HG03378 (cell line): ENCODE measurements around the gene MCF2L2.

ENCODE experiments used
- ATAC-seq: cut with Tn5 transposase; IDR thresholded peaks from one replicate; pipeline ENCODE4 v1.9.1; 2021; ENCODE audit warnings: mild to moderate bottlenecking, moderate library complexity; ENCODE audit not compliant: unreplicated experiment

MCF2L2 gene

DNA sequence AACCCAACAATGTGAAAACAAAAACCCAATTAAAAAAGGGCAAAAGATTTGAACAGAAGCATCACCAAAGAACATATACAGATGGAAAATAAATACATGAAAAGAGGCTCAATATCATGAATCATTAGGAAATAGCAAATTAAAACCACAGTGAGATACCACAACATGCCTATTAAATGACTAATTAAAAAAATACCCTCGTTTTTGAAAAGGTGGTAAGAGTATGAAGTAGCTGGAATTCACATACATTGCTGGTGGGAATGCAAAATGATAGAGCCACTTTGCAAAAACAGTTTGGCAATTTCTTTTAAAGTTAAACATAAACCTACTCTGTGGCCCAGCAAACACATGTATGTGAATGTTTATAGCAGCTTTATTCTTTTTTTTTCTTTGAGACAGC lies 99.6 kb downstream of the MCF2L2 start:
- no peak for ATAC-seq

DNA sequence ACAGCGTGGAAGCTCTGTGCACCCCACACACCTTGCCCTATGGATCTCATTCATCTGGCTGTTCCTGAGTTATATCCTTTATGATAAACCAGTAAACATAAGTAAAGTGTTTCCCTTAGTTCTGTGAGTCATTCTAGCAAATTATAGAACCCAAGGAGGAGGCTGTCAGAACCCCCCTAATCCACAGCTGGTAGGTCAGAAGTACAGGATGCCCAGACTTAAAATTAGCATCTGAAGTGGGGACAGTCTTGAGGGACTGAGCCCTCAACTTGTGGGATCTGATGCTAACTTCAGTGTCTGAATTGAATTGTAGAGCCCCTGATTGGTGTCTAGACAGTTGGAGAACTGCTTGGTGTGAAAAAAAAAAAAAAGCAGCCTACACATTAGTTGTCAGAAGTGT lies 100.3 kb downstream of the MCF2L2 start:
- no peak for ATAC-seq

DNA sequence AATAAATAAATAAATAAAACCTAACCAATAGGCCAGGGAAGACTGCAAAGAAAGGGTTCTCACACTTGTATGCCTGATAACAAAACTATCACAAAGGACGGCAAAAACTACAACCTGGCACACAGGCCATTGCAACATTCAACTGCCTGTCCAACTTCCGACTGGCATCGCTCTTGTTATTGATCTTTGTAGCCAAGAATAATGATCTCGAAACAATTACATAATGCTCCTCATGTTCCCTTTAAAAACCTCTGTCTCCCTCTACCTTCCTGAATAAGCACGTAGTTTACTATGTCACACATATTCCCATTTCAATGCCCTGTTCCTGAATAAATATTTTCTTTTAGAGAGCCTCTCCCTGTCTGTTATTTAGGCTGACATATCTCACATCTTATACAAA lies 101.1 kb downstream of the MCF2L2 start:
- ATAC-seq: no peak

DNA sequence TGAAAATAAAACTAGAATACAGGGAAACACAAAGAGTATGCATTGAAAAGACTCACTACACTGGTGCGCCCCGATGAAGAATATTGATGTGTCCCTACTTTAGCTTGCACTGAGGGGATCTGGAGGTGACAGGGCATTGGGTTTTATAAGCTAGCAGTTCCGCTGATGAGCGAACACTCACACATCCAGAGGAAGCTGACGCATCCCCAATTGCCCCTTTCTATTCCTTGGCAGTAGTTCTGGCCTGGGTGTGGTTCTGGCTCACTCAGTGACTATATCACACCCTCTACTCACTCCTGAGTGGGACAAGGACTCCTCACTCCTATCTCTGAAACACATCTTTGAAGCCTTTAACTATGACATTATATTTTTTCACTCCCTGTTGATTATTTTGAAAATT lies 104.3 kb downstream of the MCF2L2 start:
- ATAC-seq: no peak

DNA sequence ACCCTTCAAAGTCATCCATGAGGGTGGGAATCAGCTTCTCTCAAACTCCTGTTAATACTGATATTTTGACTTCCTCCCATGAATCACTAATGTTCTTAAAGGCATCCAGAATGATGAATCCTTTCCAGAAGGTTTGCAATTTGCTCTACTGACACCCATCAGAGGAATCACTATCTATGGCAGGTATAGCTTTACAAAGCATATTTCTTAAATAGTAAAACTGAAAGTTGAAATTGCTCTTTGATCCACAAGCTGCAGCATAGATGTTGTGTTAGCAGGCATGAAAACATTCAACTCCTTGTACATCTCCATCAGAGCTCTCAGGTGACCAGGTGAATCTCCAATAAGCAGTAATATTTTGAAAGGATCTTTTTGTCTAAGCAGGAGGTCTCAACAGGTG lies 109.0 kb downstream of the MCF2L2 start:
- ATAC-seq: no peak

DNA sequence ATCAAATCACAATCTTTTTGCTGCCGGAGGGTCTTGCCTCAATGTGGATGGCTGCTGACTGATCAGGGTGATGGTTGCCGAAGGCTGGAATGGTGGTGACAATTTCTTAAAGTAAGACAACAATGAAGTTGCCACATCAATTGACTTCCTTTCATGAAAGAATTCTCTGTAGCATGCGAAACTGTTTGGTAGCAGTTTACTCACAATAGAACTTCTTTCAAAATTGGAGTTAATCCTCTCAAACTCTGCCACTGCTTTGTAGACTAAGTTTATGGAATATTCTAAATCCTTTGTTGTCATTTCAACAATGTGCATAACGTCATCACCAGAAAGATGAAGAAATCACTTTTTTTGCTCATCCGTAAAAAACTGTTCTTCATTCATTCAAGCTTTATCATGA lies 109.5 kb downstream of the MCF2L2 start:
- no peak for ATAC-seq

DNA sequence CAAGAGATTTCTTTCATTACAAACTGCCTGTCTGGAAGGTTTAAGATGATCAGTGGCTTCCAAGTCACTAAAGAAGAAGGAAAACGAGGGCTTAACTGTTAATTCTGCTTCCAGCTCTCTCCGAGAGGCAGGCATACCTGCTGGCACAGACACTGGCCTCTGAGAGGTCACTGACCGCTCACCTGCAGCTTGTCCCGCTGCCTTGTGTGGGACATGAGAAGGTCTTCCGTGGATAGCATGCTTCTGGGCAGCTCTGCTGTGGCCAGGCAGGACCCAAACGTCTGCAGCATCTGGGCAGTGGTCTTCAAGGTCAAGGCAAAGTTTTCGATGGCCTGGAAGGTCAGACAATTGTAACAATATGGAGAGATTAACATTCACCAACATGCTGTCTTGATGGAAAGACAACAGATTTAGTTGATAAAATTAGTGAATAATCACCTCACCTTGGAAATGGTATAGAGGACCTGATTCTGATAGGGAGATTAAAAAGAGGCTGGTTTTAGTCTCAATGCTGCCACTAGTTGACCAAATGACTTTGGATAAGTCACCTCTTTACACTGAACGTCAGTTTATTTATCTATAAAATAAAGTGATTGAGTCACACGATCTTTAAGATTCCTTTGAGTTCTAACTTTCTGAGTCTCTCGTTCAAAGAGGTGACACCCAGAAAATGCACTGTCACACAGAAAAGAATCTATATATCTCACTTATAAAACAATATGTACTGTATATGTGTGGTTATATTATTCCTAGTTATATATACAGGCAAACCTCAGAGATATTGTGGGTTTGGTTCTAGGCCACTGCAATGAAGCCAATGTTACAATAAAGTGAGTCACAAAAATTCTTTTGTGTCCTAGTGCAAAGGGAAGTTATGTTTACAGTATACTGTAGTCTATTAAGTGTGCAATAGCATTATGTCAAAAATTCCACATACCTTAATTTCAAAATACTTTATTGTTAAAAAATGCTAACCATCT lies 110.2 kb downstream of the MCF2L2 start:
- no peak for ATAC-seq

DNA sequence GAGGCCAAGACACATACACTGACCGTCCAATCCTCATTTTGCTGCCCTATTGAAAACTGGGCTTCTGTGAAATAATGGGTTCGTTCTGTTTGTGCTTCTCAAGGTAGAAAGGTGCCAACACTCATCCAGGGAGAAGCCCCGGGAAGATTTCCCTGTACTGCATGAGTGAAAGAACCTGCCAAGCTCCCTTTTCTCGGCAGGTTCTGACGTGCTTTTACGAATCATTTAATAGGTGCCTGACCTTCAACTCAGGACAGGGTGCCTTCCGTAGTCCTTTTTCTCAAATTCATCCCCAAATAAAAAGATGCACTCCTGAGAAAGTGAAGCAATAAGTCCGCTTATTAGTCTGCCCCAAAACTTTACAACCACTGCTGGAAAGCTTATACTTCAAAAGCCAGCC lies 111.1 kb downstream of the MCF2L2 start:
- ATAC-seq: no peak

DNA sequence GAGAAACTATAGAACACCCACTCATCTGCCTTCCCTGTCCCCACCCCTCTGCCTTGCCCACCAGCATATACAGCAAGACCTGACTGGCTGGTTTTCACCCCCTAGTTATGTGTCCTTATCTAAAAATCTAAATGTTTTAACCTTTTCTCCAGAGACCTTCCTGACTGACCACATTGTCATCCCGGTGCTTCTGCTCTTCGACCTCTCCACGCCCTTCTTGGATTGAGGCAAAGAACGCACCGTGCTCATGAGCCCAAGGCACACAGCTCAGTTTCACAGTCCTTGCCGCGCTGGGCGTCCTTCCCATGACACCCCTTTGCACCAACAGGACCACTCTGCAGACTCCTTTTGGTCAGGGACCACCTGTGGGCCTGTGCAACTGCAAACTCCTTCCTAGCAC lies 112.7 kb downstream of the MCF2L2 start:
- ATAC-seq: no peak

DNA sequence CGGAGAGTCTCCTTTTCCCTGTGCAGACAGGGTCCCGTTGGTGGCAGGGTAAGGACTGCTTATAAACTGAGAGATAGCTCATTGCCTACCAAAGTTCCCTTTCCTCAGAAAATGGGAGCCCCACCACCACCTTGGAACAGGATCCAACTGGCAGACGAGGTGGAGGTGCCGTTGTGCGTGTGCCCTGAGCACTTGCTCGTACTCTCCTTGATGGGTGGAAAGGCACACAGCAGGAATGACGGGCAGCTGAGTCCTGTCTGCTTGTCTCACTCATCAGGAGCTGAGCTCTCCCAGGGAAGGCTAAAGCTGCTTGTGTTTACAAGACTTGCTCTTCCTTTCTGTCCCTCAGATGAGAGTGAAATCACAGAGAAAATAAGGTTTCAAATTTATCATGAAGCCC lies 114.7 kb downstream of the MCF2L2 start:
- no peak for ATAC-seq

DNA sequence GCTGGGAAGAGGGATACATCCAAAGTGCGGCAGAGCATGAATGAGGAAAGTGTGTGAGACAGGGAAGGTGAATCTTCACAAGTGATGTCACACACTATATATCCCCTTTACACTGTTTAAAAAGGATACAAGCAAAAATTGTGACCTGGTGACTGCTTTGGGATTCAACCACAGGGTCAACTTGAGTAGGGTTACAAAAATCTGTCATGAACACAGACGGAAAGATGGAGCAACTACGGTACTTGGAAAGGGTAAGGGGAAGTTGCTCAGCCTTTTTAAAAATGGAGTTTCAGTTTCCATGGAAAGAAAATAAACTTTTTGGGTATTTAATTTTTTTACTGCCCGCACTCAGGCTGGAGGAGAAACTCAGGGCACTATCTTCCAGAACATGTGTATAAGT lies 115.1 kb downstream of the MCF2L2 start:
- no peak for ATAC-seq

DNA sequence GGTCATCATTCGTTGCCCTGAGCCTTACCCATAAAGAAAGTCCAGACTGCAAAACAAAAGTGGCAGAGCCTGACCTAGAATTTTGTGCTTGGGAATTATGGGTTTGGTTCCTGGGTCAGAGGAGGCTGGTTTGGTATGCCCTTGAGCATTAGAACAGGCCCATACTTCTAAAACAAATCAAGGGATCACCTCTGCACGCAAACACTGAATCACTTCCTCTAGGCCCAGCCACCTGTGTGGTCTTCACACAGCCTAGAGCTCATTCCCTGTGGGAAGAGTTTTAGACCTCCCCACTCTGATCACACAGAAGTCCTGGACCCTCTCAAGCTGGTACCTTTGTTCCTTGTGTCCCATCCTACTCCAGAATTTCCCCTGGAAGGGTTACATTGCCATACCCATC lies 116.0 kb downstream of the MCF2L2 start:
- no peak for ATAC-seq

DNA sequence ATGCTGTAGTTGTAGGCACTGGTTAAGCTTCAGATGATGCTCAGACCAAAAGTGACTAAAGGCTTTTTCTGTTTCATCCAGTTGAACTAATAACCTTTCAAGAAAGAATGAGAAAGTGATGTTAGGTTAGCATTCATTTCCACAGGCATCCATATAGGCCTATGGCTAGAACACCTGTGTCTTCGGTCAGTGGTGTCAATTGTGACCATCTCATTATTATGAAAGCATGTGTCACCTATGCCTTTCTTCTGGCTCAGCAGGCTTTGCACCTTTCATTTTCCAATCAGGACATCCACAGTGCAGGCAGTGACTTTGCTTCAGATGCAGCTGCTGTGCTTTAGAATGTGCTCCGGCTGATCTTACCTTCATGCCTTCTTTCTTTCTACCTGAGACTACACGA lies 117.5 kb downstream of the MCF2L2 start:
- ATAC-seq: no peak

DNA sequence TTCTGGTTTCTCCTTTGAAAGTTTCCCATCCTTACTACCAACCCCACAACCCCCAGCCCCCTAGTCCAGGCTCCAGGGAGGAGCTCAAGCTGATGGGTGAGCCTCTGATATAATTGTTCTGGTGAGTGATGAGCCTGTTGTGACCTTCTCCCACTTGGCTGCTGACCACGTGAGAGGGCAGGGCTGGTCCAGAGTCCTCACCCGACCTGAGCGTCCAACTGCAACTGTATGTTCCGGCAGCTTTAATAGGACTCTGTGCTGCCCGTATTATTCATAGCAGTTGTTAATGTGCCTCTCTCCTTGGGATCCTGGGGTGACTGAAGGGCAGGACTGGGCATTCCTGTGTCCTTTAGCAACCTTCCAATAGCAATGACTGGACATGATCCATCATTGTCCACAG lies 119.1 kb downstream of the MCF2L2 start:
- no peak for ATAC-seq

DNA sequence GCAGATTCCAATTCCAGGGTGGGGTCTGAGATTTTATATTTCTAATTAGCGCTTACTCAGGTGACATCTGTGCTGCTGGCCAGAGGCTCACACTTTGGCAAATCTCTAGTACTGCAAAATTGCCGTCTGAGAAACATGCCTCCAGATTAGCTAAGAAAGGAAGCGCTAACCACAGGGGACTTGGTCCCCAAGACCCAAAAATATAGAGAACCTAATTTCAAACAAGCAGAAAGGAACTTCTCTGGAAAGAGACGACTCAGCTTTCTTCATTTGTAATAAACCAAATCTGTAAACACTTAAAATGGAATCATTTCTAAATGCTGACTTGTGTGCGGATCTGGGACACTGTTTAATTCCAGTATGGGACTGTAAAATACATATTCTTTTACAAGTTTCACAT lies 119.7 kb downstream of the MCF2L2 start:
- ATAC-seq: no peak

DNA sequence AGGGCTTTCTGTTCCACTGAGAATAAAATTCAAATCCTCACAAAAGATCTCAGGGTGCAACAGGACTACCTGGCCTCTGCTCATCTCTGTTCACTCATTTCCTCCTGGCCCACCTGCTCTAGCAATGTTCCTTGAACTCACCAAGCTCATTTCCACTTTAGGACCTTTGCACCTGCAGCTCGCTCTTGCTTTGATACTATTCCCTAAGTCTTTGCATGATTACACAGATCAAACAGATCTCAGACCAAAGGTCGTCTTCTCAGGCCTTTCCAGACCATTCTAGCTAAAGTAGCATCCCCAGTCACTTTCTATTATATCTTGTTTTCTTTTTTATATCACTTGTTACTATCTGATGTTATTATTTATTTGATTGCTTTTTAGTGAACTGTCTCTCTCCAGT lies 120.7 kb downstream of the MCF2L2 start:
- ATAC-seq: no peak

DNA sequence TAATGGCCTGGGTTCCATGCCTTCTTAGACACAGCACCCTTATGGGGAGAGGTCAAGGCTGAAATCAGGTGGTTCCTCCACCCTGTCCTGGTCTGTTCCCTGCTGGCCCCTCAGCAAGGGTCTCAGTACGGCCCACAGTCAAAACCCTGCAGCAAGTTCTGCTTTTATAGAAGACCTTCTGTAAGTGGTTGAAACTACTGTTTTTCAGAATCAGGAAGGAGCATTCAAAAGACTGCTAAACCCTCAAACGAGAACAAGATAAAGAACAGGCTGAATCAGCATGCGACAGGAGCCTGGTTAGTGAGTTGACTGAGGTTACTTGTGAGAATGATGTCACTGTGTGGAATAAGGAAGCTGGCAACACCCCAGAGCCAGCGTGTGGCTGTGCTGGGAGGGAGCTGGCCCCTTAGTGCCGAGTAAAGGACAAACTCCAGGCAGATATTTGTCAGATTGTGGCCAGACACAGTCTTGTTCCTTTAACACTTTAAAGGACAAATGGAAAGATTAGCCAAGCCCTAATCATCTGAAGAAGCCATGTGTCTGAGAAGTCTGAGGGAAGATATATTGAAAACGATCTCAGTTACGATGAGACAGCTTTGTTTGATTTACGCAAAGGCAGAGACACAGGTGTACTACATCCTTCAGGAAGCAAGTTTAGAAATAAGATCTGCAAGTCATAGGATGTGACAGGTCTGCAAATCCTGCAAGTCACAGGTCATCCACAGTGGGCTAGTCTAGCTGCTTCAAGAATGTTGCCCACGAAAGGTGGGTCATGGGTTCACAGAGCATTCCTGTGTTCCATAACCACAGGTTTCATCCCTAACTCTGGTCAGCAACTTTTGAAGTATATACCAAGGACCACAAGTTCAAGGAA lies 121.4 kb downstream of the MCF2L2 start:
- ATAC-seq: peak; percentile 68

DNA sequence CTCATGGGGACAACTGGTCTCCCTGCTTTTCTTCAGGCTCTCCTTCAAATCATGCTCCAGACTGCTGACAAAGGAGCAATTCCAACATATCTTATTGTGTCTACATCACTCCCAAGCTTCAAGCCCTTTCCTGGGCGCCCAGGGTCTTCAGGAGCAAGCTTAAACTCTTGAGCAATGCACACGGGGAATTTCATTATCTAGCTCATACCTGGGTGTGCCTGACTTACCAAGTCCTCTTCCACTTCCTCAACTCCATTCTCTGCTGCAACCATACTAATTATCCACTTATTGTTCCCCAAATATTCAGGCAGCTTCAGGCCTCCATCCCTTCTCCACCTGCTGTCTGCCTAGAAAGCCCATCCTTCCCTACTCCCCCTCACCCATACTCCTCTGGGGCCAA lies 124.7 kb downstream of the MCF2L2 start:
- ATAC-seq: no peak

DNA sequence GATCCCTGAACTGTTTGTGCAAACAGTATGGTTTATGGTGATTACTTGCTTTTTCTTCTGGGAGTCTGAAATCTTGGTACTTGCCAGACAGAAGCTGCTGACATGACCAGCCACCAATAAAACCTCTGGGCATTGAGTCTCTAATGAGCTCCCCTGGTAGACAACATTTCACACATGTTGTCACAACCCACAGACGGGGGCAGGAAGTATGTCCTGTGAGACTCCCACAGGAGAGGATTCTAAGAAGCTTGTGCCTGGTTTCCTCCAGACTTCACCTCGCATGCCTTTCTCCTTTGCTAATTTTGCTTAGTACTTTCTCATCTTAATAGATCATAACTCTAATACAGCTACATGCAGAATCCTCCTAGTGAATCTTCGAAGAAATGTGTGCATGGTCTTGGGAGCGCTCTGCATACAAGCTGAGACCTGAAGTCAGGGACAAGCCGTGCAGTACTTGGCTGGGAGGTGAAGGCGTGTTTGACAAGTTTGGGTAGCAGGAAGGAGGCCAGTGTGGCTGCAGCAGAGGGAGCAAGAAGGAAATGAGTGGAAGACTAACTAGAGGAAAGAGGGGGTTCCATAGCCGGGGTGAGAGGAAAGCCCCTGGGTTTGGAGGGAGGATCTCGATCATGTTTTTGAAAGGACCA lies 126.4 kb downstream of the MCF2L2 start:
- no peak for ATAC-seq

DNA sequence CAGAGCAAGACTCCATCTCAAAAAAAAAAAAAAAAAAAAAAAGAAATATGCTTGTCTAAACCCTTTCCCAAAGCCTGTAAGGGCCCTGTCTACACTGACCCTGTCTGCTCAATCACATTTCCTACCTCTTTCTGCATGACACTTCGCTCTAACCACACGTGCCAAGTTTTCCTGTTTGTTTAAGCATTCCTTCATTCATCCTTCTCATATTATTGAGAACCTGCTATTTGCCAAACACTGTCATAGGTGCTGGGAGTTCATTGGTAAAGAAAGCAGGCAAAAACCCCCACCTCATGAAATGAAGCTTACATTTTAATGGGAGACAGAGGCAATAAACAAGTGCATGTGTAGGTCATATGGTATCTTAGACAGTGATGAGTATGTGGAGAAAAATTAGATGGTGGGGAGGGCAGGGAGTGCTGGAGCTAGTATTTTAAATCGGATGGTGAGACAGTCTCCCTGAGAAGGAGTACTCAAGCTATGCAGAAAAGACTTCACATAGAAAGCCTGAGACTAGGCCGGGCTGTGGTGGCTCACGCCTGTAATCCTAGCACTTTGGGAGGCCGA lies 127.3 kb downstream of the MCF2L2 start:
- no peak for ATAC-seq

DNA sequence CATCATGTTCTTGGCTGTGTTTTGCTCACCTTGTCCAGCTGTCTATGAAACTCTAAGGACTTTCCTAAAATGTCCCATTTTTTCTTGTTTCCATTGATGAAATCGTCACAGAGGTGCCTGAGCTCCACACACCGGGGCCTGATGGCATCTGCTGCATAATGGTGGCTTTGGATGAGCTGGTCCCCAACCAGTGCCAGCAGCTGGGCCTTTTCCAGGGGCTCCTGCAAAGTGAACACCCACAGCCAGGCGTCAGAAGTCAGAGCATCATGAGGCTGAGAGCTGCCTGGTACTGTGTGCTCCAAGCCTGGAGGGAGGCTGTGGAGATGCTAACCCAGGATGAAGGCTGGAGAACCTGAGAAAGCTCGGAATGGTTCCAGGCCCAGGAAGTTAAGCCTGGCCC lies 128.4 kb downstream of the MCF2L2 start:
- no peak for ATAC-seq
